Activated naive CD8-positive, alpha-beta T cell (primary cell): ENCODE results near the gene GOT1.
A peak's percentile ranks its signal among the peaks of the same experiment; 100 is the strongest.

ENCODE experiments used
- H3K27ac Mint-ChIP-seq: one replicate; pipeline ENCODE4 v1.8.0; 2021; ENCODE audit warnings: mixed read lengths
- H3K27me3 Mint-ChIP-seq: one replicate; pipeline ENCODE4 v1.8.0; 2021; ENCODE audit warnings: mixed read lengths
- H3K36me3 Mint-ChIP-seq: one replicate; pipeline ENCODE4 v1.8.0; 2021; ENCODE audit warnings: mixed read lengths
- H3K4me1 Mint-ChIP-seq: one replicate; pipeline ENCODE4 v1.8.0; 2021; ENCODE audit warnings: low read depth, mixed read lengths
- H3K4me3 Mint-ChIP-seq: one replicate; pipeline ENCODE4 v1.8.0; 2021; ENCODE audit warnings: mild to moderate bottlenecking, mixed read lengths
- H3K9me3 Mint-ChIP-seq: one replicate; pipeline ENCODE4 v1.8.0; 2021; ENCODE audit warnings: low read depth, mixed read lengths

The GOT1 gene

GRCh38 chr10:99449023-99449422 lies 18.6 kb upstream of the GOT1 start:
- H3K36me3 Mint-ChIP-seq, result no peaks in the 10 kb centered on the region
- no peak overlapping the region for H3K27ac Mint-ChIP-seq

GRCh38 chr10:99444383-99445045 lies 14.1 kb upstream of the GOT1 start:
- Mint-ChIP-seq H3K27me3 (no peaks in the 10 kb centered on the region), H3K27ac (no peak overlapping the region), H3K36me3 (no peaks in the 10 kb centered on the region), H3K4me1 (no peaks in the 10 kb centered on the region), H3K4me3 (no peak overlapping the region), H3K9me3 (no peaks in the 10 kb centered on the region)

More at GRCh38 chr10:99449023-99449422, 18.6 kb upstream of the GOT1 start:
- Mint-ChIP-seq H3K4me1 (no peaks in the 10 kb centered on the region), H3K4me3 (no peak overlapping the region), H3K27me3 (peaks cover 12% of the 10 kb centered on the region), H3K9me3 (no peaks in the 10 kb centered on the region)

- no peak overlapping the region for H3K4me3 Mint-ChIP-seq
- H3K27me3 Mint-ChIP-seq, result no peaks in the 10 kb centered on the region
- H3K4me1 Mint-ChIP-seq, result no peaks in the 10 kb centered on the region
- H3K36me3 Mint-ChIP-seq, result no peaks in the 10 kb centered on the region
- H3K9me3 Mint-ChIP-seq, result no peaks in the 10 kb centered on the region
- no peak overlapping the region for H3K27ac Mint-ChIP-seq
These were observed 13.1 kb upstream of the GOT1 start for GRCh38 chr10:99443500-99443899.

DNA sequence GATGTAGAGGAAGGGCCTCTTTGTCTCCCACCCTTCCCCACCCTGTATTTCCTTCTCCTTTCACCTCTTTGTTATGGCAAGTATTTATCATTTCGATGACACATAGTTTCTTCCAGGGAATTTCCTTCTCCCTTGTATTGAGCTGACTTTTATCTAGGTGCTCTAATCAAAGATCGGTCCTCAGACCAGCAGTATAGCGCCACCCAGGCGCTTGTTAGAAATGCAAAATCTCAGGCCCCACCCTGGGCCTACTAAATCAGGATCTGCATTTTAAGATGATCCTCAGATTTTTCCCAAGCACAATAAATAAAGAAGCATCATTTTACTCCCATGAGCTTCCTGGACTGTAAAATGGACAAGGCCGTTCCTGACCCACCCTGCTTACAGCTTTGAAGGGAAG lies 12.0 kb upstream of the GOT1 start:
- H3K4me3 Mint-ChIP-seq, result no peak overlapping the region
- H3K9me3 Mint-ChIP-seq, result no peaks in the 10 kb centered on the region
- no peaks in the 10 kb centered on the region for H3K27me3 Mint-ChIP-seq
- H3K27ac Mint-ChIP-seq, result no peak overlapping the region
- H3K4me1 Mint-ChIP-seq, result no peaks in the 10 kb centered on the region
- no peaks in the 10 kb centered on the region for H3K36me3 Mint-ChIP-seq

DNA sequence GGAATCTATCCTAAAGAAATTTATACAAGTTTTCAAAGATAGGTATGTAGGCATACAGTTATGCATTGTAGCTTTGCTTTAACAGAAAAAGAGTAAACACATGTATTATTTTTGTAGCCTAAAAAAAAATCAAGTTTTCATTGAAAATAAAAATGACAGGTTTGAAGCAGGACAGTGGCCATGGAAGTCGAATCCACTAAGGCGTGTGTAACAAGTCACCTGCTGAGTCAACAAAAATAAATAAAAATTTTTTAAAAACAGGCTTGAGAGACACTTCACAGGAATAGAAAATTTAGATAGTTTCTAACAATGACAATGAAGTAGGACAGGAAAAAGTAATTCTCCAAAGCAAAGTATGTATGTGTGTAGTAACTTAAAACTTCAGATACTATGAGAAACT lies 8.5 kb upstream of the GOT1 start:
- Mint-ChIP-seq H3K27ac (no peak overlapping the region), H3K27me3 (no peaks in the 10 kb centered on the region), H3K4me1 (peaks cover 3% of the 10 kb centered on the region), H3K9me3 (no peaks in the 10 kb centered on the region), H3K36me3 (no peaks in the 10 kb centered on the region), H3K4me3 (no peak overlapping the region)

- no peaks in the 10 kb centered on the region for H3K36me3 Mint-ChIP-seq
- H3K4me1 Mint-ChIP-seq, result peaks cover 17% of the 10 kb centered on the region
- H3K4me3 Mint-ChIP-seq, result no peak overlapping the region
- H3K27me3 Mint-ChIP-seq, result no peaks in the 10 kb centered on the region
- no peaks in the 10 kb centered on the region for H3K9me3 Mint-ChIP-seq
- no peak overlapping the region for H3K27ac Mint-ChIP-seq
These were observed 5.7 kb upstream of the GOT1 start for GRCh38 chr10:99435986-99436638.

GRCh38 chr10:99433378-99434020 lies 3.1 kb upstream of the GOT1 start:
- no peak overlapping the region for H3K4me3 Mint-ChIP-seq
- no peak overlapping the region for H3K27ac Mint-ChIP-seq
- H3K36me3 Mint-ChIP-seq, result no peaks in the 10 kb centered on the region
- H3K27me3 Mint-ChIP-seq, result no peaks in the 10 kb centered on the region
- peaks cover 30% of the 10 kb centered on the region for H3K4me1 Mint-ChIP-seq
- H3K9me3 Mint-ChIP-seq, result no peaks in the 10 kb centered on the region

DNA sequence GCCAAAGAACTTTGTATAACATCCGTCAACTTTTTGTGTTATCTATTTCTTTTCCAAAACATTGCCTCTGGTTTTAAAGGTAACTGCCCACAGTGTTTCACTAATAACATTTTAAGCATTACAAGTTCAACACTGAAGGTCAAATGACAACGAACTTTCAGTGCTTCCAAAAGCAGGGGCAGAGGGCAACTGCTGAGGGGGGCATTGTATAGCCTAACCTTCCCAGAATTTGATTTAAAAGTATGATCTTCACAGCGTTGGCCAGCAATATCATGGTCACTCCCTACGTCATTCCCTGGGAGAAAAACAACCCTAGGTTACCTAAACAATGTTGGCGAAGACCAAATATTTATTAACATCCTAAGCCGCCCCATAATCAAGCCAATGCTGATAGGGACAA lies 2.5 kb upstream of the GOT1 start:
- peaks cover 31% of the 10 kb centered on the region for H3K4me1 Mint-ChIP-seq
- no peaks in the 10 kb centered on the region for H3K9me3 Mint-ChIP-seq
- H3K27me3 Mint-ChIP-seq, result no peaks in the 10 kb centered on the region
- H3K4me3 Mint-ChIP-seq, result no peak overlapping the region
- H3K27ac Mint-ChIP-seq, result no peak overlapping the region
- no peaks in the 10 kb centered on the region for H3K36me3 Mint-ChIP-seq

DNA sequence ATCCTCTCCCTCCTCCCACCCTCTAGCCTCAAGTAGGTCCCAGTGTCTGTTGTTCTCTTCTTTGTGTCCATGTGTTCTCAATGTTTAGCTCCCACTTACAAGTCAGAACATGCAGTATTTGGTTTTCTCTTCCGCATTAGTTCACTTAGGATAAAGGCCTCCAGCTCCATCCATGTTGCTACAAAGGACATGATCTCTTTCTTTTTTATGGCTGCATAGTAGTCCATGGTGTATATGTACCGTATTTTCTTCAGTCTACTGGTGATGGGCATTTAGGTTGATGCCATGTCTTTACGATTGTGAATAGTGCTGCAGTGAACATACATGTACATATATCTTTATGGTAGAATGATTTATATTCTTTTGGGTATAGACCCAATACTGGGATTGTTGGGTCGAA lies 1.6 kb upstream of the GOT1 start:
- H3K4me1 Mint-ChIP-seq, result peaks cover 33% of the 10 kb centered on the region
- H3K36me3 Mint-ChIP-seq, result no peaks in the 10 kb centered on the region
- H3K9me3 Mint-ChIP-seq, result no peaks in the 10 kb centered on the region
- peak overlapping the region; percentile 100 for H3K4me3 Mint-ChIP-seq
- H3K27me3 Mint-ChIP-seq, result no peaks in the 10 kb centered on the region
- peak overlapping the region; percentile 24 for H3K27ac Mint-ChIP-seq

DNA sequence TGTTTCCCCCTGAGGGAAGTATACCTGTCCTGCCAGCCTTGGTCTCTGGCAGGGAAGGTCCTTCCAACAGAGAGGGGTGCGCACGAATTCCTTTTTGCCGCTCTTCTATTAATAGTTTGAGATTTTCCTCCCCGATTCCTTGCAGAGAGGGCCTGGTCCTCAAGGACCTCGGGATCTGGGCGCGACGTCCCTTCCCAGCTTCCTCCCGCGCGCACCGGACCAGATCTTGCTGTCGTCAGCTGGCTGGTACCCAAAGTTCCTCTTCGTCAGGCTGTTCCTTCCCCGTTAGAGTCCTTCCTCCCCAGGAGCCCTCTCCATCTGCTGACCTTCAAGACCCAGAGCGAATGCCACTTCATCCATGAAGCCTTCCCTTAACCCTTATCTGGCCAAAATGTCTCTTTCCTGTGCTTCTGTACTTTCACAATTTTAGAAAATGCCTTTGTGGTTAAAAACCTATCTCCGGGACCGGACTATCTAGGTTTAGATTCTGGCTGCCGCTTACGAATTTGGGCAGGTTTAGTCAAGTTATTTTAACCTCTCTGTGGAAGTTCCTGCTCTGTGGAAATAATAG lies 851 bp upstream of the GOT1 start:
- Mint-ChIP-seq H3K36me3 (no peaks in the 10 kb centered on the region), H3K4me3 (peak overlapping the region; percentile 100), H3K27me3 (no peaks in the 10 kb centered on the region), H3K27ac (peak overlapping the region; percentile 97), H3K9me3 (no peaks in the 10 kb centered on the region), H3K4me1 (peaks cover 39% of the 10 kb centered on the region)

DNA sequence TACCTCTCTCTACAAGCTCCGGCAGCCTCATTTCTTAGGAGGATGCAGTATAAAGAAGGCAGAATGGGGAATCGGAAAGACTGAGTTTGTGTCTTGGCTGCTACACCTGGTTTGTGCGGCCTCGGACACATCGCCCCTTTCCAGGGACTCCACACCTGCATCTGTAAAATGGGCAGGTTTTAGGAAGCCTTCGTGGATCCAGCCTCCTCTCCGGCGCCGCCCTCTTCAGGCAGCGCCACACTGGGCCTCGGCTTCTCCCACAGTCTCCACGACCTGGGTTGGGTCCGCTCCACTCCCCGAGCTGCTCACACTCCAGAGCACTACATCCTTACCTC lies 341 bp downstream of the GOT1 start:
- Mint-ChIP-seq H3K4me3 (peak overlapping the region; percentile 100), H3K36me3 (peaks cover 2% of the 10 kb centered on the region), H3K27ac (peak overlapping the region; percentile 97), H3K4me1 (peaks cover 39% of the 10 kb centered on the region), H3K9me3 (no peaks in the 10 kb centered on the region), H3K27me3 (no peaks in the 10 kb centered on the region)

- H3K4me1 Mint-ChIP-seq, result peaks cover 39% of the 10 kb centered on the region
These were observed 818 bp downstream of the GOT1 start for GRCh38 chr10:99429517-99430095.

DNA sequence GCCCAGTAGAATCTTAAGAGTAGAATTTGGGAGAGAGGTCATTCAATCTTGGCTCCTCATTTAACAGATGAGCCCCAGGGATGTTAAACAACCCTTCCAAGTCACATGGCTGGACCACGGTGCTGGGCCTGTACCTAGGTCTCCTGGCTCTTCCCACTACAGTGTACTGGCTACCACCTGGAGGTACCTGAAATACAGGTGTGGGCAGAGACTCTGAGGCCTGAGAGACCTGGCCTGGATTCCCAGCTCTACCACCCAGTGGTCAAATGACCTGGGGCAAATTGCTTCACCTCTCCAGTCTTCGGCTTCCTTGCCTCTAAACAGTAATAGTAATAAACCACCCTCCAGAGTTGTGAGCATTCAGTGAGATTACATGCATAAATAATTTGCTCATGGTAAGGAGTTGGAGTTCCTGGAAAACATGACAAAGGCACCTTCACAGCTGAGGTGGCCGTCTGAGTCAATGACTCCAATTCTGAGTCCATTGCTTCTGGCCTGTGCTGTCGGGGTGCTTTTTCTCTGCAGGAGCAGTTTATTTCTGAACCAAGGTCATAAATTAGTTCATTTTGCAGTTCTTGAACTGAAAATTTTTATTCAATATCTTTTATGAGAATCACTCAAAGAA lies 2.7 kb downstream of the GOT1 start:
- Mint-ChIP-seq H3K27me3 (no peaks in the 10 kb centered on the region), H3K4me1 (peaks cover 35% of the 10 kb centered on the region), H3K27ac (no peak overlapping the region)

More at GRCh38 chr10:99429517-99430095, 818 bp downstream of the GOT1 start:
- Mint-ChIP-seq H3K27me3 (no peaks in the 10 kb centered on the region), H3K36me3 (peaks cover 4% of the 10 kb centered on the region), H3K9me3 (no peaks in the 10 kb centered on the region), H3K27ac (peak overlapping the region; percentile 97), H3K4me3 (peak overlapping the region; percentile 100)

DNA sequence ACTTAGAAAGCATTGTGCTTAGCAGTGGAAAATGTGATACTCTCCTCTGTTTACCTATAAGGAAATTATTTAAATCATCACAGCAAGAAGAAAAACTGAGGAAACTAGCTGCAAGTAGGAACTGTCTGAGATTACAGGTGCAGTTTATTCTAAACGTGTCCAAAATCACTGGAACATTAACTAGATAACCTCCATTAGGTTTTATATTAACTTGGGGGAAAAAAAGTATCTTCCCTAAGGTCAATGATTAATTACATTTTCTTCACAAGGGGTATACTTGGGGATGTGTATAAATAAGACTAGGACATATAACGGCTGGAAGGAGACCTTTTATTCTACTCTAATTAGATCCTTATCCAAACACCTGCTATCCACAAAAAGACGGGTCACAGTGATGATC lies 3.7 kb downstream of the GOT1 start:
- Mint-ChIP-seq H3K9me3 (no peaks in the 10 kb centered on the region), H3K27me3 (no peaks in the 10 kb centered on the region), H3K4me1 (peaks cover 27% of the 10 kb centered on the region), H3K36me3 (peaks cover 8% of the 10 kb centered on the region), H3K4me3 (no peak overlapping the region), H3K27ac (no peak overlapping the region)

More for the DNA sequence above, 2.7 kb downstream of the GOT1 start:
- Mint-ChIP-seq H3K4me3 (no peak overlapping the region), H3K36me3 (peaks cover 8% of the 10 kb centered on the region), H3K9me3 (no peaks in the 10 kb centered on the region)

GRCh38 chr10:99425204-99425603 lies 5.2 kb downstream of the GOT1 start:
- Mint-ChIP-seq H3K4me3 (no peak overlapping the region), H3K27ac (no peak overlapping the region), H3K4me1 (peaks cover 22% of the 10 kb centered on the region), H3K9me3 (no peaks in the 10 kb centered on the region), H3K36me3 (peaks cover 12% of the 10 kb centered on the region), H3K27me3 (no peaks in the 10 kb centered on the region)
